Measurements from ENCODE around the gene ZNF547. TPM values are rescaled to one million over a fixed set of nuclear protein-coding genes. Genes with fewer than 3 reads are reported as not detected.
"Not testable (repeated sequence)": the region's sequence is repeated elsewhere in the genome, so short reads cannot be mapped to it uniquely, and the experiment has no call there.

Gene ZNF547
- total RNA-seq, 3 donors from 2014 or later = 0.64 to 4.2 (median 1.6) TPM

DNA sequence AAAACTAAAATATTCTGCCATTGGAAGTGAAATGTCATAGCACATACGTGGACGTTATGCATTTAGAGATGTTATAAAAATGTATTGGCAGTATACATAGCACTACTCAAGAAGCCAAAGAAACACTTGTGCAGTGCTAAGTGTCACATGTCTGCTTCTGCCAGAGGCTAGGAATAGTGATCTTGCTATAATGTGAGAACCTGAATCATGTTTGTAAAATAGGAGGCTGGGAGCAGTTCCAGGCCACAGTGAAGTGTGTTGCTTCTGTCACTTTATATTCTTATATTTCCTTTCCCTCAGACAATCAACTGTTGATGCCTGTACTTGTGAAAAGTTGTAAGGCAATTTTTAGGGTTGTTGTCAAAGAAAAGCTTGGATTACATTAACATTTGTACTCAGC lies 3.4 kb downstream of the ZNF547 start:
- no peak overlapping the region for H3K4me3 ChIP-seq
- H3K36me3 ChIP-seq (ENCODE audit: low read depth) = no peaks in the 10 kb centered on the region
- DNase-seq = no peak
- TF ChIP-seq, protein P1, sequence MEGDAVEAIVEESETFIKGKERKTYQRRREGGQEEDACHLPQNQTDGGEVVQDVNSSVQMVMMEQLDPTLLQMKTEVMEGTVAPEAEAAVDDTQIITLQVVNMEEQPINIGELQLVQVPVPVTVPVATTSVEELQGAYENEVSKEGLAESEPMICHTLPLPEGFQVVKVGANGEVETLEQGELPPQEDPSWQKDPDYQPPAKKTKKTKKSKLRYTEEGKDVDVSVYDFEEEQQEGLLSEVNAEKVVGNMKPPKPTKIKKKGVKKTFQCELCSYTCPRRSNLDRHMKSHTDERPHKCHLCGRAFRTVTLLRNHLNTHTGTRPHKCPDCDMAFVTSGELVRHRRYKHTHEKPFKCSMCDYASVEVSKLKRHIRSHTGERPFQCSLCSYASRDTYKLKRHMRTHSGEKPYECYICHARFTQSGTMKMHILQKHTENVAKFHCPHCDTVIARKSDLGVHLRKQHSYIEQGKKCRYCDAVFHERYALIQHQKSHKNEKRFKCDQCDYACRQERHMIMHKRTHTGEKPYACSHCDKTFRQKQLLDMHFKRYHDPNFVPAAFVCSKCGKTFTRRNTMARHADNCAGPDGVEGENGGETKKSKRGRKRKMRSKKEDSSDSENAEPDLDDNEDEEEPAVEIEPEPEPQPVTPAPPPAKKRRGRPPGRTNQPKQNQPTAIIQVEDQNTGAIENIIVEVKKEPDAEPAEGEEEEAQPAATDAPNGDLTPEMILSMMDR (IDR thresholded peaks at IDR 0.05) = no peak
- H3K9me3 ChIP-seq = peaks cover 16% of the 10 kb centered on the region
- intact Hi-C loops (cut with DNase I, micrococcal nuclease) = no loop called here
- no peak for ATAC-seq
- H3K4me1 ChIP-seq (ENCODE audit: low read depth) = peaks cover 6% of the 10 kb centered on the region

DNA sequence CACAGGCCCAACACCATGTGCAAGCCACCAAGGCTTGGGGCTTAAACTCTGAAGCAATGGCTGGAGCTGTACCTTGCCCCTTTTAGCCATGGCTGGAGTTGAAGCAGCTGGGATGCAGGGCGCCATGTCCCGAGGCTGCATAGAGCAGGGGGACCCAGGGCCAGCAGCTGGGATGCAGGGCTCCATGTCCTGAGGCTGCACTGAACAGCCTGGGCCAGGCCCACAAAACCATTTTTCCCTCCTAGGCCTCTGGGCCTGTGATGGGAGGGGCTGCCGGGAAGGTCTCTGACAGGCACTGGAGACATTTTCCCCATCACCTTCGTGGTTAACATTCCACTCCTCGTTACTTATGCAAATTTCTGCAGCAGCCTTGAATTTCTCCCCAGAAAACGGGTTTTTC lies 10.8 kb downstream of the ZNF547 start:
- TF ChIP-seq, protein P1 (IDR thresholded peaks at IDR 0.05) = no peak
- H3K4me1 ChIP-seq (ENCODE audit: low read depth) = no peaks in the 10 kb centered on the region
- ATAC-seq (no peak), DNase-seq (no peak)
- H3K4me3 ChIP-seq = no peak overlapping the region
- intact Hi-C loops (cut with DNase I, micrococcal nuclease) = no loop called here
- H3K9me3 ChIP-seq = peaks cover 63% of the 10 kb centered on the region
- H3K36me3 ChIP-seq (ENCODE audit: low read depth) = no peaks in the 10 kb centered on the region

DNA sequence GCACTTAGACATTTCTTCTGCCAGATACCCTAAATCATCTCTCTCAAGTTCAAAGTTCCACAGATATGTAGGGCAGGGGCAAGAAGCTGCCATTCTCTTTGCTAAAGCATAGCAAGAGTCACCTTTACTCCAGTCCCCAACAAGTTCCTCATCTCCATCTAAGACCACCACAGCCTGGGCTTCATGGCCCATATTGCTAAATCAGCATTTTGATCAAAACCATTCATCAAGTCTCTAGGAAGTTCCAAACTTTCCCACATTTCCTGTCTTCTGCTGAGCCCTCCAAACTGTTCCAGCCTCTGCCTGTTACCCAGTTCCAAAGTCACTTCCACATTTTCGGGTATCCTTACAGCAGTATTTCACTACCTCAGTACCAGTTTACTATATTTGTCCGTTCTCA lies 11.3 kb downstream of the ZNF547 start:
- H3K4me1 ChIP-seq (ENCODE audit: low read depth); H3K4me3 ChIP-seq; ATAC-seq; intact Hi-C loops (cut with DNase I, micrococcal nuclease); DNase-seq; H3K36me3 ChIP-seq (ENCODE audit: low read depth): not testable (repeated sequence)
- peaks cover 68% of the 10 kb centered on the region for H3K9me3 ChIP-seq

DNA sequence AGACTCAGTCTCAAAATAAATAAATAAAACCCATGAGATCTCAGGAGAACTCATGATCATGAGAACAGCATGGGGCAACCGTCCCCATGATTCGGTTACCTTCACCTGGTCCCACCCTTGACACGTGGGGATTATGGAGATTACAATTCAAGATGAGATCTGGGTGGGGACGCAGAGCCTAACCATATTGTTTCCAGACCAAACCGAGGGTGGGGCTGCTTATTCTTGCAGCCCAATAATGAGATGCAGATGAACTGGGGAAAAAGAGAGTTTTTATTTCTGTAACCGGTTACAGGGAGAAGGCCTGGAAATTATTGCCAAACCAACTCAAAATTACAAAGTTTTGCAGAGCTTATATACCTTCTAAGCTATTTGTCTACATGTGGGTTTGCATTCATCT lies 12.8 kb downstream of the ZNF547 start:
- TF ChIP-seq, protein P1 (IDR thresholded peaks at IDR 0.05) = no peak
- DNase-seq = no peak

DNA sequence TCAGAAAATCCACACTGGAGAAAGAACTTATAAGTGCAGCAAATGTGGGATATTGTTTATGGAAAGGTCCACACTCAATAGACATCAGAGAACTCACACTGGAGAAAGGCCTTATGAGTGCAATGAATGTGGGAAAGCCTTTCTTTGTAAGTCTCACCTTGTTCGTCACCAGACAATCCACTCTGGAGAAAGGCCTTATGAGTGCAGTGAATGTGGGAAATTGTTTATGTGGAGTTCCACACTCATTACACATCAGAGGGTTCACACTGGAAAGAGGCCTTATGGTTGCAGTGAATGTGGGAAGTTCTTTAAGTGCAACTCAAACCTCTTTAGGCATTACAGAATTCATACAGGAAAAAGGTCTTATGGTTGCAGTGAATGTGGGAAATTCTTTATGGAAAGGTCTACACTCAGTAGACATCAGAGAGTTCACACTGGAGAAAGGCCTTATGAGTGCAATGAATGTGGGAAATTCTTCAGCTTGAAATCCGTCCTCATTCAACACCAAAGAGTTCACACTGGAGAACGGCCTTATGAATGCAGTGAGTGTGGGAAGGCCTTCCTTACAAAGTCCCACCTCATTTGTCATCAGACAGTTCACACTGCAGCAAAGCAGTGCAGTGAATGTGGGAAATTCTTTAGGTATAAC lies 14.3 kb downstream of the ZNF547 start:
- ATAC-seq (no peak), DNase-seq (no peak)
- TF ChIP-seq, protein P1 (IDR thresholded peaks at IDR 0.05) = no peak
- H3K4me3 ChIP-seq = no peak overlapping the region
- no peaks in the 10 kb centered on the region for H3K4me1 ChIP-seq (ENCODE audit: low read depth)
- H3K36me3 ChIP-seq (ENCODE audit: low read depth) = no peaks in the 10 kb centered on the region
- peaks cover 84% of the 10 kb centered on the region for H3K9me3 ChIP-seq
- intact Hi-C loops (cut with DNase I, micrococcal nuclease) = no loop called here

More for the DNA sequence above, 12.8 kb downstream of the ZNF547 start:
- Histone ChIP-seq H3K4me3 (no peak overlapping the region), H3K36me3 (ENCODE audit: low read depth) (no peaks in the 10 kb centered on the region), H3K4me1 (ENCODE audit: low read depth) (no peaks in the 10 kb centered on the region), H3K9me3 (peaks cover 83% of the 10 kb centered on the region)
- ATAC-seq = no peak
- intact Hi-C loops (cut with DNase I, micrococcal nuclease) = no loop called here

DNA sequence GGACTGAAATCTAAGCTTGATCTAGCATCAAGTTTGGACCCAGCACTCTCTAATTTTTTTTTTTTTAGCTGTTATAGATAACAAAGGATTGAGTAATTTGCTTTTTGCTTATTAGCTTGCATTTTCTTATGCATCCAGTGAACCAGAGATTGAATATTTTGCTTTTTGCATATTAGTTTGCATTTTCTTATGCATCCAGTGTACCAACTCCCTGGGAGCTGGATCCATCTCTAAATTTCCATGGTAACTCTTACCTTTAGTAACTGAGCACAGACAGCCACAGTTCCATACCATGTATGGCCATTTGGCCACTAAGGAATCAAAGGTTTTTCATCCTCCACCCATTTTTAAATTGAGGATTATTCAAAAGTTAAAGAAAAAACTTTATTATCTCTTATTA lies 17.6 kb downstream of the ZNF547 start:
- TF ChIP-seq, protein P1 (IDR thresholded peaks at IDR 0.05) = no peak
- Histone ChIP-seq H3K4me3 (no peak overlapping the region), H3K9me3 (peaks cover 54% of the 10 kb centered on the region), H3K36me3 (ENCODE audit: low read depth) (no peaks in the 10 kb centered on the region), H3K4me1 (ENCODE audit: low read depth) (no peaks in the 10 kb centered on the region)
- intact Hi-C loops (cut with DNase I, micrococcal nuclease) = no loop called here
- no peak for DNase-seq
- no peak for ATAC-seq
